Breast epithelium (tissue), 3 donors: ENCODE results near the gene ARHGAP9.

ENCODE experiments used
- CTCF ChIP-seq, 3 donors: fragments of 450-650 bp; IDR thresholded peaks; one replicate each; pipeline ENCODE4 v1.5.1; 2016 to 2017; ENCODE audit warnings: antibody characterized with exemption in 3 of 3, mild to moderate bottlenecking in 3 of 3, moderate library complexity in 3 of 3
- POLR2A ChIP-seq: fragments of 450-650 bp; IDR thresholded peaks from one replicate; pipeline ENCODE4 v1.6.1; 2016; ENCODE audit warnings: antibody characterized with exemption, mild to moderate bottlenecking, moderate library complexity
- POLR2AphosphoS5 ChIP-seq, 3 donors: sonication (generic); formaldehyde crosslinking; IDR thresholded peaks; one replicate each; pipeline ENCODE4 v1.6.1; 2017; ENCODE audit warnings: antibody characterized with exemption in 3 of 3

- TF ChIP-seq POLR2A (no peak), CTCF (IDR thresholded peaks at IDR 0.05) (no peak), POLR2AphosphoS5 (IDR thresholded peaks at IDR 0.05) (no peak)
Measured at GRCh38 chr12:57434517-57435223, 45.0 kb downstream of the ARHGAP9 start, which contains the start of gene INHBC.
